HG02642 (cell line): Measurements from ENCODE around the gene SLC25A21.

Source experiments
- ATAC-seq: cut with Tn5 transposase; IDR thresholded peaks from one replicate; pipeline ENCODE4 v1.9.1; 2021; ENCODE audit warnings: mild to moderate bottlenecking; ENCODE audit not compliant: unreplicated experiment, poor library complexity

The SLC25A21 gene

DNA sequence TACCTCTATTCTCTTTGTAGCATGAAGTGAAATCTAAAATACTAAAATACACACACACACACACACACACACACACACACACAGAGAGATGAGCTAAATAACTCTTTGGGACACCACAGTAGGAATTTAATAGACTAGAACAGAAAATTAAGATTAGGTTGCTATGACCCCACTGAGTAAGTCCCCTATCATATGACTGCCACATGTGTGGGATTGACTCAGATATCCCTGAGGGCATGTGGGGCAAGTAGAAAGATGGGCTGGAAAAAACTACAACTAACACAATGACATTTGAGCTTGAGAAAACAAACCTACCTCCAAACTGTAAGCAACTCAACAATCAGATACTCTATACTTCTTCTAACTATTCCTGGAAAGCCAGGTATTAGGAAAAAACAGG lies 27.0 kb downstream of the SLC25A21 start:
- no peak for ATAC-seq

DNA sequence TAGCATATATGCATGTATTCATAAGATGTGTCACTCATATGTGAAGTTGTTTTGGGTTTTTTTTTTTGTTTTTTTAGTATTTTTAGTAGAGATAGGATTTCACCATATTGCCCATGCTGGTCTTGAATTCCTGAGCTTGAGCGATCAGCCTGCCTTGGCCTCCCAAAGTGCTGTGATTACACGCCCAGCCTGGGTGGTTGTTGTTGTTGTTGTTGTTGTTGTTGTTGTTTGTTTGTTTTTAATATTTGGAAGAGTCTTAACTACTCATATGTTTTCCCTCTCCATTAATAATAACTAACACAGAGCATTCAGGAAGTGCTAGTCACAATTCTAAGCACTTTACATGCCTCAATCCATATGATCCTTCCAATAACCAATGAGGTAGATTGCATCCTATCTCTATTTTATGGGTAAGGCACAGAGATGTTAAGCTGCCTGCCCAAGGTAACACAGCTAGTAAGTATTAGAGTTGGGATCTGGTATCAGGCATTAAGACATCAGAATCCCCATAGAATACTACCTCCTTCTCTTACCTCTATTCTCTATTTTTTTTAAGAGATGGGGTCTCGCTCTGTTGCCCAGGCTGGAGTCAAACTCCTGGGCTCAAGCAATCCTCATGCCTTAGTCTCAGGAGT lies 27.6 kb downstream of the SLC25A21 start:
- ATAC-seq = no peak

DNA sequence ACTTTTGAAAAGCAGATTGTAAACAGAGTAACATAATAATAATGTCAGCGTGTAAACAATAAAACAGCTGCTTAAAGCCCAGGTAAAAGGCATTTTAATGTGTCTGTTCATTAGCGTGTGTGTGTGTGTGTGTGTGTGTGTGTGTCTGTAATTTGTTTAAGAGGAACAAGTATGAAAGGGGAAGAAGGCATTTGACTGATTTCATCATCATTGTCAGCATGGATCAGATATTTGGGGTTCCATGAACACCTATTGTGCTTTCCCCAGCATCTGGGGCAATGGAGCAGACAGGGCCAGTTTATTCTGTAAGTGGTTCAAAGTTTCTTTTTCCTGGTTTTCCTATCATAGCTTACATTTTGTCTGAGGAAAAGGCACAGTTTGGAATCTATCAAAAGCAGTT lies 28.9 kb downstream of the SLC25A21 start:
- no peak for ATAC-seq

DNA sequence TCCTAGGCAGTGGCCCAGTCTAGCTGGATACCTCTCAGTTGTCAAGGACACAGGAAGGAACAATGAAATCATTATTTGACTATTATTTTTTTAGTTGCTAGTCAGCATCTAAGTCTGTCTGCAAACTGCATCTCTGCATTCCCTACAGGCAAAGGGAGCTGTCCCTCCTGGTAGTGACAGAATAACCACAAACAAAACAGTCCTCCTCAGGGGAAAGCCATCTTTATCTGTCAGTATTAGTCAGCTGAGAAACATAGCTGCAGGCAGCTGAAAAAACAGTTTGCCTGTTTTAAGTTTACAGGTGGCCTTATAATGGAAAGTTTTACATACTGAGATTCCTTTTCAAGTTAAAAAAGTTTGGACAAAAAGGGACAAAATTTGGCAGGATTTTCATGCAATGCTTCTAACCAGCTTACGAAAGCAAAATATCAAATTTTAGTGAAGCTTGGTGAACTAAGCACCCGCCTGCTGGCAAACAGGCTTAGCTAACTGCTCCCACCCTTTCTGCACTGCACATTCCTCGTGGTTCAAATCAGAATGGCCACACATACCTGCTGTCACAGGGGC lies 29.5 kb downstream of the SLC25A21 start:
- ATAC-seq = no peak

DNA sequence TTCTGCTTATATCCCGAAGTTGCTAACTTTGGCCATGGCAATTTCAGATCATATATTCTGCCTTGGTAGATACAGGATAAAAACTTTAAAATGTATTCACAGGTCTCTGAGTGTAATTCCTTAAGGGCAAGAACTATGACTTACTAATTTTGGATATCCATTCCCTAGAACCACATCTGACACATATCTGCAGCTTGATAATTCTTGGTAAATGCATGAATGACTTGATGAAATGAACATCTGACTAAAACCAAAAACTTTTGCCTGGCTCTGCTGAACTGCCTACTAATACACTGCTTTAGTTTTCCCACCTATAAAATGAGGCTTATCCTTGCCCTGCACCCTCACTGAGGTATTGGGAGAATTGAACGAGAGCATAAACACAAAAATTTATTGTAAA lies 32.2 kb downstream of the SLC25A21 start:
- ATAC-seq = no peak

DNA sequence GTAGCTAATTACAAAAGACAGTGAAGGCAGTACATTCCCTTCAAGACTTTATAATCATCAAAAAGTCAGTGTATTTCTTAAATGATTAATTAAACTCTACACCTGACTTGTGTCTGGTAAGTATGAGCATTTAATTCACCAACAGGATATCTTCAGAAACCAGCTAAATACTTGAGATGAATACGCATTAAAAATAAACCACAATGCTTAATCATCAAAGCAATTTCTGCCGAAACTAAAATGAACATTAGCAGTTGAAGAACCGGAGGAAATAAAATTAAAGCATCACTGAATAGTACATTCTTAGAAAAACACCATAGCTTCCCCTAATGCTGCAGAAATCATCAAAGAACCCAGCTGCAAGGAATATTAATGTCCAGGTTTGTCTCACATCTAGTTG lies 32.7 kb downstream of the SLC25A21 start:
- no peak for ATAC-seq

DNA sequence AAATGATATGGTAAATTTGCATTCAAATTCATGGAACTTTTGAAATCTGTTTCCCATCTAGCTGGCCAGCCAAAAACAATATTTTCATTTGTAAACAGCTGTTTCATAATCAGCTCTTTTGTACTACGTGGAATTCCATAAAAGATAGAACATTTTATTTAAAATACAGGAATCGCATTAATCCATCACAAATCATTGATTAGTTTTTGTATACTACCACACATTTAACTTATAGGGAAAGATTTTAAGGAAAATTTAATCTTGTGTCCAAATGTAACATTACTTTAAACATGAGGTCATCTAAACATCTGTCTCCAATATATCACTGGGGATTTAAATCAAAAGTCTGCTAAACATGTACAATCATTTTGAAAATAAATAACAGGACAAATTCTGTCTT lies 33.5 kb downstream of the SLC25A21 start:
- ATAC-seq = no peak

DNA sequence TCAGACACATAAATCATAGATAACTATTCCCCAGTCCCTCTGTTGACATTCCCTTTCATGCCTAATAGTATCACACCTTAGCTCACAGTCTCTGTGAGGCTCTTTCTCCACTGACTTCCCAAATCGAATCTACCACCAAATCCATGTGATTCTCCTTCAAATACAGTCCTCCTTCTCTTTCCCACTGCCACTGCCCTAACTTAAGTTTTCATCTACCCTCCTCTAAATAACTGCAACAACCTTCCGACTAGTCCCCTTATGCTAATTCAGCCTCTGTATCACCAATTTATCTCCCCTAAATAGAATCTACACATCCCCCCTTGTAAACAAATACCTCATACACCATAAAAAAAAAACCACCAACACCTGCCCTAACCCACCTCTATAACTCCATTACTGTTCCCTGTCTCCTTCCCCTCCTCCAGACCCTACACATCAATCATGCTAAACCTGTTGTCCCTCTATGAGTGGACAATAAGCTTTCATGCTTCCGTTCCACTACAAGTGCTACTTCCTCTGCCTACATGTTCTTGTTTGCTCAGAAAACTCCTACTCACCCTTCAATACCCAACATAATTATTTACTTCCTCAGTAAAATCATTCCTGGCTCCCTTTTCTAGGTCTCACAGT lies 39.0 kb downstream of the SLC25A21 start:
- no peak for ATAC-seq

DNA sequence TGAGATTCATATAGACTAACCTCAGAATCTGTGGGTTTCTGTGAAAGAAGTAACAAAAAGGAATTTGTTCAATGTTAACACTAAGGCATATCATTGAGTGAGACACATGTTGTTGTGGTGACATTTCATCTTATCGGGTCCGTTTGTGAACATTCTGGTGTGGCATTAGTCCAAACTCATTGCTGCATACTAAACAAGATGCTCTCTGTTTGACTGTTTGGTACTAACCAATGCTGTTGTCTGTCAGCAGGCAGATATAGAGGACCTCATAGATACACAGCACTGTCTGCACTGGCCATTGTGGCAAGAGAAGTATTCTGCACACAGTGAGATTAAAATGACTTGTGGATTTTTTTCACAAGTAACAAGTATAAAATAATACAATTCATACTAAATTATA lies 41.2 kb downstream of the SLC25A21 start:
- ATAC-seq = no peak

DNA sequence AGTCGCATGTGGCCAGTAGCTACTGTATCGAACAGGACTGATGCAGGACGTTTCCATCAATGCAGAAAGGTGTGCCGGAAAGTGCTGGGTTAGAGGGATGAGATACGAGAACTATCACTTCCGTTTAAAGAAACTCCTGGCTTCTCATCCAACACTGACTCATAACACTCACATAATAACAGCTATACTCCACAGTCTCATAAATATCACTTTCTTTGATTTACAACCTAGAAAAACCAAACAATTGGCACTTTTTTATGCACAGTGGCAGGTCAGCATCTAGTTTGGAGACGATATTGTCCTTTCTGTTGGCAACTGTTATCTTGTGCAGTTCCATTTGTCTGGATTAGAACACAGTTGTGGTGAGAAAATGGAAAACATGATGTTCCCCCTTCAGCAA lies 43.4 kb downstream of the SLC25A21 start:
- ATAC-seq = no peak

DNA sequence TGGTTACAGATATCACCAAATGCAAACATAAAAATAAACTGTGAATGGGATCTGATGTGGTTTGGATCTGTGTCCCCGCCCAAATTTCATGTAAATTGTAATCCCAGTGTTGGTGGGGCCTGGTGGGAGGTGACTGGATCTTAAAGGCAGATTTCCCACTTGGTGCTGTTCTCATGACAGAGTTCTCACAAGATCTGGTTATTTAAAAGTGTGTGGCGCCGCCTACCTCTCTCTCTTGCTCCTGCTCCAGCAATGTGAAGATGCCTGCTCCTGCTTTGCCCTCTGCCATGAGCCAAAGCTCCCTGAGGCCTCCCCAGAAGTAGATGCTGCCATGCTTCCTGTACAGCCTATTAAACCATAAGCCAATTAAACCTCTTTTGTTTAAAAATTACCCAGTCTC lies 47.8 kb downstream of the SLC25A21 start:
- no peak for ATAC-seq

DNA sequence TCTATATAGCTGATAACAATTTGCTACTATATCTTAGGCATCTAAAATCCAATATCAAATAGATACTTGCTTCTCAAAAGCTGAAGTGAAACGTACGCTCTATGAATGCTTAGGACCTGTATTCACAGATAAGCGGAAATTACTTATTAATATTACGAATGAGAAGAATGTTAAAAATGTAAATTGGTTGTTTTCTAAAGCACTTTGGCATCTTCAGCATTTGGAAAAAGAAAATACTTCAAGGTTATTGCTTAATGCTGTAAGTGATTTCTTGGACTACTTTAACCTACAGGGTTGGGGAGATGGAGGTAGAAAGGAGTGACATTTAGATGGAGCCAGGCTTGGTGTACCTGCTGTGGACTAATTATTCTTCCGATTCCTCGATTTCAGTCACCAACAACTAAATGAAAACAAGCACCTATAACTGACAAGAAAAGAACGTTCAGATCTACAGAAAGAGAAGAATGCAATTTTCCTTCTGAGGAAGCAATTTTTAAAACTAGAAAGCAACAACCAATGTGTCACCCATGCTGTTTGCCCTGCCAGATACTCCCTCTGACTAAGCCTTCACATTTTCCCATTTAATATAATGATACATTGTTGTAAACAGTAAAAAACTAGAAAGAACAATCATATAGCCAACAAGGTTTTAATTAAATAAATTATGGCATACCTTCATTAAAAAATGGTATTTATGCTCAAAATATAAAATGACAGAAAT lies 49.3 kb downstream of the SLC25A21 start:
- no peak for ATAC-seq

DNA sequence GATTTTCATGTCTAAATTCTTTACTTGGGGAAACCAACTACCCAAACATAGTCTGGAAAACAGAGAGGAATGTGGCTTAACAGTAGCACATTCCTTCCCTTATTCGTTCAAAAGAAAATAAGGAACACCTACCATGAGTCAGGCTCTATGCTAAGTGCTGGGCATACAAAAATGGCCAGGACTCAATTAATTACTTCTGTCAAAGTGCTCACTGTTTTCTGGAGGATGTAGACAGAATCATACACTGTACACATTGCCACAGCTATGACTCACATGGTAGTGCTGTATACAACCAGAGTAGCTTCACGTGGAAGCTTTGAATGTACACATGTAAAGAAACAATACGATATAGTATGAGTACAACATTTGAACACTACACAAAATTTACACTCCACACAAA lies 50.1 kb downstream of the SLC25A21 start:
- ATAC-seq = no peak

DNA sequence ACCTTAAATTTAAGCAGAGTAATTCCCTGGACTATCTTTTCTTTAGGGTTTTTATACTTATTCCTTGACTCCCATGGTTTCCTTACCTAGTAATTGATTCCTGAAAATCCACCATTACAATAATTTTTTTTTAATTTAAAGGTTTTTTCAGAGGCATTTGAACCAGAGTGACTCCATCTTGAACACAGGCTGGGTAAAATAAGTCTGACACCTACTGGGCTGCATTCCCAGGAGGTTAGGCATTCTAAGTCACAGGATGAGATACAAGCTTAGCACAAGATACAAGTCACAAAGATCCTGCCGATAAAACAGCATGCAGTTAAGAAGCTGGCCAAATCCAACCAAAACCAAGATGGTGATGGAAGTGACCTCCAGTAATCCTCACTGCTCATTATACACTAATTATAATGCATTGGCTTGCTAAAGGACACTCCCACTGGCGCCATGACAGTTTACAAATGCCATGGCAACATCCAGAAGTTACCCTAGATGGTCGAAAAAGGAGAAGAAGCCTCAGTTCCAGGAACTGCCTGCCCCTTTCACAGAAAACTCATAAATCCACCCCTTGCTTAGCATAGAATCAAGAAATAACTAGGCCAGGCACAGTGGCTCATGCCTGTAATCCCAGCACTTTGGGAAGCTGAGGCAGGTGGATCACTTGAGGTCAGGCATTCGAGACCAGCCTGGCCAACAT lies 53.6 kb downstream of the SLC25A21 start:
- ATAC-seq = no peak

DNA sequence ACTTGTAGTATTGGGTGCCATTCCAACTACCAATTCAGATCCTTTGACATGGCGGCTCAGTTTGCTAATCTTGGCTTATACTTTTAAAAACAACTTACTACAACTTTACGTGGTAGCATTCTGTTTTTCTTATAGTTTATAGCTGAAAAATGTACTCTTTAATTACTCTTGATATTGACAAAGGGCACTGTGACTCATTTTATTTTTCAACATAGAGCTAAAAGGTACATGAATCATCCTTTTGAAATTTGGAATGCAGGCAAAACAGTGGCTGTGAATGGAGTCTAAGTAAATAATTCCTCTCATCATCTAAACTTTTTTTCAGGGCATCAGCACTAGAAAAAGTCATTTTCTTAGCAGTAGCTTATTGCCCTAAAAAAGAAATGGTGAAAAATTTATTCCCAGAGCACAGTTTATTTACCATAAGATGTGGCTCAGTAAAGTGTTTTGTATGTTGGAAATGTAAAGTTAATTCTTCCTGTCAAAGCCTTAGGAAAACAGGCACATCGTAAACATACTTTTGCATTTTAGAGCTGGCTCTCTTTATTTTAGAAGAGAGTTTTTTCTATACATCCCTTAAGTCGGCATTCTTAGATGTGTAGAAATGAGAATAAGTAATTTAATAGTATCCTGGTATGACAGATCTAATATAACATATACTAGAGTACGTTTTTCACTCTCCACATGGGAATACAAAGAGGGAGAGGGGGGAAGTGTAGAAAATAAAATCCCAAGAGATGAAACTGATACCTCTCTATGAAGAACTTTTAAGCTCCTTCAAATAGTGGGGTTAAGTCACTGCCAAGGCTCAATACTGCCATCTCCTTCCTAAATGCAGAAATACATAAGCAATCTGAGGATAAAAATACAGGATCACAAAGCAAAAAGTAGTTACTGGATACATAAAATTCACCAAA lies 55.2 kb downstream of the SLC25A21 start:
- no peak for ATAC-seq

DNA sequence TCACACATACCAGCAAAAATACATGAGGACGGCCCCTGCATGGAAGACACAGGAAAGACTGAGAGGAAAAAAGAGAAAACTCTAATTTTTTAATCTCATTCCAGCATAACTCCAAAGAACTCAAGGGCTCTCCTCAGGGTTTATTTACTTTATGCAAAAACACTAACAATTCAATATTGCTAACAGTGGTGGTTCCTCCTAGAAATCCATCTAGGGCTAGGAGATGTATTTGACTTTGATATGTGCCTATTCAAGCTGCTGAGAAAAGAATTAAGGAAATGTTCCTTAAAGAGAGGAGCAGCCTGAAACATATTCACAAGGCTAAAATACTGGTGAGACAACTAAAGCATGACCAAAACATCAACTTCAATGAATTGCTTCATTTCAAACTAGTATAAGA lies 57.0 kb downstream of the SLC25A21 start:
- no peak for ATAC-seq

DNA sequence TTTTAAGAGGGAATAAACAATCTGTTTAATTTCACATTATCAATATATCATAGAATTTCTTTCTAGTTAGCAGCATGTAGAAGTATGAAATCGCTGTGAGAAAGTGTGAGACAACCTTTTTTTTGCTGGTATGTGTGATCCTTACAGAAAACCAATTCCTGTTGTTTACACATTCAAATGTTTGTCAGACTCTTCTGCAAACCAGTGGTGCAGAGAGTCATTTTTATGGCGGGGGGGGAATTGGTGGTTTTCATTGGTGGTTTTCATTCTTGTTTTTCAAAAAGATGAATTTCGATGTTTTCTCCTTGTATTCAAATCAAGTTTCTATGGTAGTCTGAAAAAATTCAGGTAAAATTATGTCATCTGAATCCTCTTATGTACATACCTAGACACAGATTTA lies 57.8 kb downstream of the SLC25A21 start:
- no peak for ATAC-seq

DNA sequence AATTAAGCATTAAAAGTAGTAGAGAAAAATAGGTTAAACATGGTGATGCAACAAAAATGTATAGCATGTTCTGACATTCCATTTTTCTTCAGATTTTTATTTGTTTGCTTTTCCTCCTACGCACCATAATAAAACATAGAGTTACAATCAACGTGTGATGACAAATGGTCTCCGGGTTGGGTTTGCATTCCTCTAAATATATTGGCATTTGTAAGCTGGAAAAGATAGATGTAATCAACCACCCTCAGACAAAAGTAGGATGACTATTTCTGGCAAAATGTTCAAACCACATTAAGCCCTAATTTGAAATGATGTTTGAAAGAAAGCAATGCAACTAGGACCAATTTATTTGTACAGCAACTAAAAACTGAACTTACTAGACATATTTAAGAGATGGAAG lies 58.4 kb downstream of the SLC25A21 start:
- ATAC-seq = no peak

DNA sequence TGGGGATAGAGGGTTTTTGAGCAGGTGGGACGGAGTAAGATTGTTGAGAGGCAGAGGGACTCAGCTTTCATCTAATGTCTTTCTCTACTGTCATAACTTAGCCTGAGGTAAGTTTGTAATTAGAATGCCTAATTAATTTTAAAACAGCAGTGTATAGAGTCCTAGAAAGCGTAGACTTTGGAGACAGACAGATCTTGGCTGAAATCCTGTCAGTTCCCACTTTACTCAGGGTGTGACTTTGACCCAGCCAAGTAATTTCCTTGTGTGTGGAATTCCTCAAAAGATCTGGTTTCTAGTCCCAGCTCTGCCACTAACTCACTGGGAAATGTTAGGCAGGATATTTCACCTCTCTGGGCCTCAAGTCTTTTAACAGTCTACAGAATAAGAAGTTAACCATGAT lies 74.3 kb downstream of the SLC25A21 start:
- no peak for ATAC-seq

DNA sequence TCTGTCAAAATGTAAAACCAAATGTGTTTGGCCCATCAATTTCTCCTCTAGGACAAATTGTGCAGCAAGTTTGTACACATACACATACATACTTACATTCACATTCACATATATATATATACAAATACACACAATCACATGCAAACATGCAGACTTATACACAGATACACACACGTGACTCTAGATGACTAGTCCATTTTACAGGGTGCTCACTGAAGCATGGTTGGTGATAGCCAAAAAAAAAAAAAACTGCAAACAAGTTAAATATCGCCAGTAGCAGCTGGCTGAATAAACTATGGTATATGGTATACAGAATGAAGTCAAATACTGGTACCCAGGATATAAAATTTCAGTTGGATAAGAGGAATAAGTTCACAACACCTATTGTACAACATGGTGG lies 77.9 kb downstream of the SLC25A21 start:
- ATAC-seq = no peak
